NB4 (cell line): Measurements from ENCODE around the gene PDYN.

Source experiments
- MAX ChIP-seq: IDR thresholded peaks from 2 replicates; pipeline ENCODE4 v1.6.1; 2011; ENCODE audit warnings: low read depth, low read length
- POLR2A ChIP-seq: IDR thresholded peaks from 2 replicates; pipeline ENCODE4 v1.6.1; 2011; ENCODE audit warnings: mild to moderate bottlenecking; ENCODE audit not compliant: insufficient read length; ENCODE audit errors: extremely low read depth

- TF ChIP-seq MAX: no peak
- no peak for TF ChIP-seq POLR2A
Measured at GRCh38 chr20:1942061-1942460, 51.8 kb downstream of the PDYN start.
